Testis (tissue), 3 donors: Measurements from ENCODE around the gene CSTF3. TPM values are rescaled to one million over a fixed set of nuclear protein-coding genes. Genes with fewer than 3 reads are reported as not detected.

Experiments
- DNase-seq: peaks from one replicate; pipeline ENCODE4 v3.0.0-alpha.2; 2019
- H3K27ac ChIP-seq, 2 donors: fragments of 200-600 bp; sonication (generic); one replicate each; pipeline ENCODE4 v1.5.1; 2019
- H3K27me3 ChIP-seq: fragments of 200-600 bp; sonication (generic); one replicate; pipeline ENCODE4 v1.5.1; 2019
- H3K36me3 ChIP-seq: fragments of 200-600 bp; sonication (generic); one replicate; pipeline ENCODE4 v1.5.1; 2017; ENCODE audit warnings: low read depth; ENCODE audit errors: missing control alignments
- H3K4me1 ChIP-seq: fragments of 200-600 bp; sonication (generic); one replicate; pipeline ENCODE4 v1.5.1; 2019
- H3K4me3 ChIP-seq, 2 donors: fragments of 200-600 bp; sonication (generic); one replicate each; pipeline ENCODE4 v1.5.1; 2017 to 2019
- H3K9me3 ChIP-seq: fragments of 200-600 bp; sonication (generic); one replicate; pipeline ENCODE4 v1.5.1; 2017
- CTCF ChIP-seq, 3 experiments: fragments of 450-650 bp in 2 of 3; fragments of 200-600 bp in 1 of 3; sonication (generic) in 1 of 3; IDR thresholded peaks; one replicate each; pipeline ENCODE4 v1.5.1; 2016 to 2019; ENCODE audit warnings: antibody characterized with exemption in 3 of 3, mild to moderate bottlenecking in 2 of 3, moderate library complexity in 1 of 3
- POLR2A ChIP-seq: fragments of 450-650 bp; IDR thresholded peaks from one replicate; pipeline ENCODE4 v1.6.1; 2017; ENCODE audit warnings: antibody characterized with exemption, mild to moderate bottlenecking, moderate library complexity
- WGBS, 2 donors: methylation state at CpG; one replicate each; pipeline ENCODE4 v1.1.5; 2018; 5-methylcytosine and 5-hydroxymethylcytosine counted together
- intact Hi-C: fragments of 100-400 bp; cut with DNase I; formaldehyde crosslinking; loops from one replicate; pipeline ENCODE4 v1.15.1; 2023; ENCODE audit warnings: low total_unique reads
- polyA plus RNA-seq: library from polyadenylated mRNA; stranded (reverse); fragments of 350-450 nt; fragmentation: Illumina TruSeq; extraction: RNeasy Lipid Tissue Mini Kit (QIAGEN cat#74804); gene quantifications from one replicate; pipeline ENCODE4 v1.2.3, GENCODE V29; 2014; ENCODE audit warnings: low read depth, low replicate concordance; ENCODE audit not compliant: insufficient read depth
- total RNA-seq, 2 donors: library from RNA; depleted of rRNA; stranded (reverse); fragments of >200 nt; gene quantifications; one replicate each; pipeline ENCODE4 v1.2.3, GENCODE V29; 2016

CSTF3 gene
- total and polyA plus RNA-seq, 3 donors from 2014 or later: 31.0 to 46.6 (median 46.4) TPM

DNA sequence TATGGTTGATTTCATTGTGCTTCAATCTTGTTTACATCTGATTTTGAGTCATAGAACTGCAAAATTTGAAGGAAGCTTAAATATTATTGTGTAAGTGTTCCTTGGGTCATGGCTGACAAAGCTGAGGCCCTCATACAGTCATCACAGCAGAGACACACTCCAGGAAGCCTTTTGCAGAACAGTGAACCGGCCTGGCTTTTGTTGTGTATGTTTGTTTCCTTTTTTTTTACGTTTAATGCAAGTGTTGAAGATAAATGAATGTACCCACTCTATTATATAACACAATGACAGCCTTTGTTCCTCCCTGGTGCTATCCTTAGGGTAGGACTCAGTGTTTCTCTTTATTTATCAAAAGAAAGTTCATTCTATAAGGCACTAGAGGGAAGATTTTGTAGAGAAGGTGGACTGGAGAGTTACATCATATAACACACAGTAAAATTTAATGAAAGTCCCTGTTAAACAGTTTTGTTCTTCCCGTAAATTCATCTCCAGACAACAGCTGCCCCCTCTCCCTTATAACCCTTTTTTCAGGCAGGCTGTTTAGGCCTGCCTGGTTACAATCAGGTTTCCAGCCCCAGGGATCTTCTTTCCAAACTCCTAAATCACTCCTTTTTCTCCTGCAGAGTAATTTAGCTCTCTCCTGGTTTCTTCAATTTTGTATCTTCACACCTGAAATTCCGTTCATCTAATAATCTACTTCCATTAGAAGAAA lies 34.3 kb upstream of the CSTF3 start:
- DNase-seq: no peak
- intact Hi-C loops: no loop called here
- Histone ChIP-seq H3K4me1 (no peaks in the 10 kb centered on the region), H3K9me3 (no peaks in the 10 kb centered on the region), H3K36me3 (no peaks in the 10 kb centered on the region), H3K27ac (no peak overlapping the region), H3K4me3 (no peak overlapping the region), H3K27me3 (no peaks in the 10 kb centered on the region)
- WGBS, 2 donors: 63 to 79% methylated on average over 4 of the region's 4 CpGs
- TF ChIP-seq POLR2A (no peak), CTCF (IDR thresholded peaks at IDR 0.05) (no peak)

DNA sequence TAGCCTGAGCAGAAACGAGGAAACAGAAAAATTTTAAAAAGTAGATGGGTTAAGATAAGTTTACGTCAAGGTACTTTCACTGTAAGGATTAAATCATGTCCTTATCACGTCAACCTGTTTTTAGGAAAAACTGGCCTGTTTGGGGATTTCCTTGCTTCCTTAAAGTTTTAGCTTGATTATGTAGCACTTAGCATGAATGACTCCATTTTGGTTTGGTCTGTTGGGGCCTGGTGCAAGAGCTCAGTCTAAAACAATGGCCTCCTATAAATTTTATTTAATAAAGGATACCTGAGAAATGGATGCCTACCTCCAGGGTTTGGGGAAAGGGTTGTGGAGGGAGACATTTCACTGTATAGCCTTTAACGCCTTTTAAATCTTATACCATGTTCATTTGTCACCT lies 33.2 kb upstream of the CSTF3 start:
- 79 to 89% methylated on average over 4 of the region's 4 CpGs for WGBS, 2 donors
- TF ChIP-seq POLR2A: no peak
- no peak for TF ChIP-seq CTCF (IDR thresholded peaks at IDR 0.05)

DNA sequence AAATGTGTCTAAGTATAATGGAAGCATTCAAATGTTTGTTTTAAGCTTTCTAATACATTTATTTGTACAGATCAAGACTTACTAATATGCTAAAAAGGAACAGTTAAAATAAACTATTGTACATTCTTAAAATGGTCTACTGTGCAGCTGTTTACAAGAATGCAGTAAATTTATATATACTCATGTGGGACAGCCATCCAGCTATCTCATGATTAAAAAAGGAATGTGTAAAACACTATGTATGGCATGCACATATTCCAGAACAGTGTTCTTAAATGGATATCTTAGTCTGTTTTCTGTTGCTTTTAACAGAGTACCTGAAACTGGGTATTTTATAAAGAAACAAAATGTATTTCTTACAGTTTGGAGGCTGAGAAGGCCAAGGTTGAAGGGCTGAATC lies 30.2 kb upstream of the CSTF3 start:
- Histone ChIP-seq H3K9me3 (no peaks in the 10 kb centered on the region), H3K4me3 (no peak overlapping the region), H3K36me3 (no peaks in the 10 kb centered on the region), H3K27me3 (no peaks in the 10 kb centered on the region), H3K27ac (no peak overlapping the region), H3K4me1 (no peaks in the 10 kb centered on the region)
- DNase-seq: no peak
- TF ChIP-seq CTCF (IDR thresholded peaks at IDR 0.05) (no peak), POLR2A (no peak)
- intact Hi-C loops: no loop called here

More for the DNA sequence above, 33.2 kb upstream of the CSTF3 start:
- Histone ChIP-seq H3K9me3 (no peaks in the 10 kb centered on the region), H3K4me3 (no peak overlapping the region), H3K4me1 (no peaks in the 10 kb centered on the region), H3K27me3 (no peaks in the 10 kb centered on the region), H3K27ac (no peak overlapping the region), H3K36me3 (no peaks in the 10 kb centered on the region)
- intact Hi-C loops: no loop called here
- no peak for DNase-seq

DNA sequence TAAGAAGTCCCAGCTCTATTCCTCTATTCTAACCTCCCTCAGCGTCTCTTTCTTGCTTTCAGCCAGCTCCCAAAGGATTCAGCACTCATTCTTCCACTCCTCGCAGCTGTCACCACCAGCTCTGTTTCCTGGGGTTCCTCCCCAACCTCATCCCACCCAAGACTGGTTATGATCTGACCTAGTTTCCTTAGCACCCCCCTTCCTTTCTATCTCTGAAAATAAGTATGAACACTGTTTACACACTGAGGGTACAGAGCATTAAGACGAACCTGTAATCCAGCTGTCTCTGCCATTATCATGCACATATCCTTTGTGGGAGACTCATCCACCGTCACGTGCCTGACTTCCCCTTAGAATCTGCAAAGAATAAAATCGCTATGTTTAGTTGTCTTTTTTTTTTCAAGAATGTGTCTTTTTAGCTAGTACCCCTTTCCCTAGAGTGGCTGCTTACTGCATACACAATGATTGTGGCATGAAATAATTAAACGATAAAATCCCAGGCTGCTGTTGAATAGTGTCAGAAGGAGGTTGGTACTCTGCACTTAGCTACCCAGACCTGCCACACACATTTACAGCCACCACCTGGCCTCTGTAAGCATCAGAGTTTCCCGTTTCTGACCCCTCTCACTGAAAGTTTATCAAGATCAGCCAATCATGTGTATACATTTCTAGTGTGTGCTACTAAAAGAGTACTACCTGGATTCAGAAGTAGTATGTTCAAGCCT lies 26.9 kb upstream of the CSTF3 start:
- Histone ChIP-seq H3K36me3 (no peaks in the 10 kb centered on the region), H3K27ac (no peak overlapping the region), H3K4me1 (no peaks in the 10 kb centered on the region), H3K9me3 (no peaks in the 10 kb centered on the region), H3K27me3 (no peaks in the 10 kb centered on the region), H3K4me3 (no peak overlapping the region)
- no peak for TF ChIP-seq POLR2A
- no peak for TF ChIP-seq CTCF (IDR thresholded peaks at IDR 0.05)
- no peak for DNase-seq
- 60 to 74% methylated on average over 8 of the region's 8 CpGs for WGBS, 2 donors
- intact Hi-C loops: no loop called here
